GM21529 (cell line): ENCODE data around the gene EMD.
"Not testable (repeated sequence)": the region's sequence is repeated elsewhere in the genome, so short reads cannot be mapped to it uniquely, and the experiment has no call there.

Experiments used
- ATAC-seq: cut with Tn5 transposase; IDR thresholded peaks from one replicate; pipeline ENCODE4 v1.9.1; 2021; ENCODE audit not compliant: unreplicated experiment

EMD gene

DNA sequence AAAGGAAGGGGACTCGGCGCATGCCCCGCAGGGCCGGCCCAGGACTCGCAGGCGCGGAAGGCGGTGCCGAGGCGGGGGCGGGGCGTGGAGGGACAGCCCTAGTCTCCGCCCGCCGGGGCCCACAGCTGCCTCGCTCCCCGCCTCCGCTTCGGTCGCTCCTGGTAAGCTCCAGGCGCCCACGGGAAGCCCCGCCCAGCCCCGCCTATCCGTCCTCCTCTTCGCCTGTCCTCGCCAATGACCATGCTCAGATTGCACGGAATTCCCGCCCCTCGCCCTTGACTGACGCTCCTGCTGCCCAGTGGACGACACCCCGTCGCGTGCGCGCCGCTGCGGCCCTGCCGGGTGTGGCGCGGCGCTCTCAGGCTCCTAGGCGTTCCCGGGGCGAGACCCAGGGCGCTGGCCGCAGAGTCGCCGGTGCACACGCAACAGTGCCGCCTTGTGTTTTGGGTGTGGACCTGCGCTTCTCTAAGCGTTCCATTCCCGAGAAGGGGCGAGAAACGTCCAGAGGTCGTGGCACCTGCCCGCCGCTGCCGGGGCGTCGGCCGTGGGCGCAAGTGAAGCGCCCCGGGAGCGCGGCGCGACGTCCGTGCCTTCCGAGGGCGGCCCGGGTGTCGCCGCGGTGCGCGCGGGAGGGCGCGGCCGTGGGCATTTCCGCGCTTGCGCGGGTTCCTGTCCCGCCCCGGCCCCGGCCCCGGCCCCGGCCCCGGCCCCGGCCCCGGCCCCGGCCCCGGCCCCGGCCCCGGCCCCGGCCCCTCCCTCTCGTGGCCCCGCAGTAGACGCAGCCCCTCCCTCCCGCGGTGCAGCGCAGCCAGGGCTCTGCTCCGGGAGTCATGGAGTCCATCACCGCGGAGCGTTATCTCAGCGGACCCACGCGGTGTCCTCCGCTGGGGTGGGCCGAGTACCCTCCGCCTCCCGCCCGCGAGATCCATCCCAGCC is 11.0 kb downstream of the EMD start:
- peak; percentile 75 for ATAC-seq

GRCh38 chrX:154396363-154396762 is 17.3 kb downstream of the EMD start:
- ATAC-seq, result not testable (repeated sequence)

- peak; percentile 53 for ATAC-seq
These were observed 18.1 kb downstream of the EMD start for GRCh38 chrX:154396973-154397887.

DNA sequence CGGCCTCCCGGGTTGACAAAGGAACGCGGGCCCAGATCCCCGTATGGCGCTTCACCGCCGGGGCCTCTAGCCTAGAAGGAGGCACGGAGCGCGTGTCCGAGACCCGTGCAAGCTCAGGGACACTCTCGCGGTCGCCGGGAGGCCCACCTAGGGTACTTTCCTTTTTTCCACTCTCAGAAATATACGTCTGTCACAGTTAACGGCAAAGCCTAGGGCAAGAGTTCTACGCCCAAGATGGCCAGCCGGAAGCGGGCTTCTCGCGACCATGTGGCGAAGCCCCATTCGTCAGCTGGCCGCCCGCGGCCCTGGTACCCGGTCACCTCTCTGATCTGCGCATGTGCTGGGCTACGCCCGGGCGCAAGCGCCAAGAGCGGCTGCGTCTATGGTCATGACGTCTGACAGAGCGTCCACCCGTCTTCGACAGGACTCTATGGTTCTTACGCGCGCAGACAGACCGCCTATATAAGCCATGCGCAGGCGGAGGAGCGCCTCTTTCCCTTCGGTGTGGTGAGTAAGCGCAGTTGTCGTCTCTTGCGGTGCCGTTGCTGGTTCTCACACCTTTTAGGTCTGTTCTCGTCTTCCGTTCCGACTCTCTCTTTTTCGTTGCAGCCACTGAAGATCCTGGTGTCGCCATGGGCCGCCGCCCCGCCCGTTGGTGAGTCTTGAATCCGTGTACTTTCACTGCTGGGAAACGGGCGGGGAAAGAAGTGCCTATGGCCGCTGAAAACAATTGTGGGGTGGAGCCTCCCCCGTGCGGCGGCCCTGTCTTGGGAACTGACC is 19.0 kb downstream of the EMD start, which contains the start of gene RPL10:
Gene RPL10, plus strand, starts transcription at position 490 of the 780 bp plus-strand sequence. Its CDS starts 143 bp downstream, at position 633.
- peak; percentile 77 for ATAC-seq

DNA sequence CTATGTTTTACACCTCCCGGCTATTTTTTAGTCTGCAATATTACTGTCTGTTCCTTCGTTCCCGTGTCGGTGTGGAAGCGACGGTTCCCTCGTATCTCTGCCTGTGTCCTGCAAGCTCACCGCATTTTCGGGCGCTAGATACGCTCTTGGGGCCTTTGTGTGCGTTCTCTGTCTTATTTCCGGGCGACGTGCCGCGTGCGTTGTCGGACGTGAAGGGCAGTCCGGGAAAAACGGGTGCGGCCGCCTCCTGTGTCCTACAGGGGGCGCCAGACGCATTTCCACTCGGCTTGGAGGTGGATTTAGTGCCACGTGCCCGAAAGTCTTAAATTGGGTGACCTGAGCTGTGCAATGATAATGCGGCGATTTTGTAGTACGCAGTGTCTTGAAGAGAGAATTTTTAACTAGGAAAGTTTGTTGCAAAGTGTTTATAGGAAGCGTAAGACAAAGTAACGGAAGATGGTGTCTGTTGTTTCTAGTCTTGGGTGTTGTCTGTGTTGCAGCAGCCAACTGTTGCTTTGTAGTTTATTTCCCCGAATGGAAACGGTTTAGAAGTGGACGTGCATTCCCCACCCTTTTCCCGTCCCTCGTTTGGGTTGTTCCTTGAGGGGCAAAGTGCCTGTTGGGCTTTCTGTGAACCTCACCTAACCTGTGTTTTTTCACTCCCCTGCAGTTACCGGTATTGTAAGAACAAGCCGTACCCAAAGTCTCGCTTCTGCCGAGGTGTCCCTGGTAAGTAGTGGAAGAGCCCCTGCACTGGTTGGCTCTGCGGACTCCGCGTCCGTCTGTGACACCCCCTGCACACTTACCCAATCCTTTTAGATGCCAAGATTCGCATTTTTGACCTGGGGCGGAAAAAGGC is 19.8 kb downstream of the EMD start:
- ATAC-seq, result peak; percentile 30

DNA sequence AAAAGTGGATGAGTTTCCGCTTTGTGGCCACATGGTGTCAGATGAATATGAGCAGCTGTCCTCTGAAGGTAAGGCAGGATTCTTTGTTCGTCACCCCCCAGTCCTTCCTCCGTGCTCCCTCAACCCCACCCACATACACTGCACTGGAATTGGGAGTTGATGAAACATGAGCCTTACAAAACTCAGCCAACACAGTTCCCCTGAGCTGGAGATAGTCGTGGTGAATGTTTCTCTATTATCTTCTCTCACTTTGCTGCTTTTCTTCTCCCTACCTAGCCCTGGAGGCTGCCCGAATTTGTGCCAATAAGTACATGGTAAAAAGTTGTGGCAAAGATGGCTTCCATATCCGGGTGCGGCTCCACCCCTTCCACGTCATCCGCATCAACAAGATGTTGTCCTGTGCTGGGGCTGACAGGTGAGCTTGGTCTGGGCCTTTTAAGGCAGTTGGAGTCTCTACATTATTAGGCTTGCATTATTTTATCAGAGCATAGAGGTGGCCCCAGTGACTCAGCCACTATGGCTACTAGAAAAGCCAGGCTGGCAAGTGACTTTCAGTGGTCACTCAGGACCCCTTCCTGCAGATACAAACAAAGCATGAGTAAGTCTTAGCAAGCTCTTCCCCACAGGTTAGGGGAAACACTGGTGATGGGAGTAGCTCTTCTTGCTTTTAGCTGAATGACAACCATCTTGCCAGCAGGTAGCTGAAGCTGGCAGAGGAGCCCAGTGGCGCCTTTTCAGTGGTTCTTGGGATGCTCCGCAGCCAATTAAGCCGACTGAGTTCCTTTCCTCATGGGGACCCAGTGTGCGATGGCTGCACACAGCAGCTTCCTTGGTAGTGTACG is 20.7 kb downstream of the EMD start:
- no peak for ATAC-seq

DNA sequence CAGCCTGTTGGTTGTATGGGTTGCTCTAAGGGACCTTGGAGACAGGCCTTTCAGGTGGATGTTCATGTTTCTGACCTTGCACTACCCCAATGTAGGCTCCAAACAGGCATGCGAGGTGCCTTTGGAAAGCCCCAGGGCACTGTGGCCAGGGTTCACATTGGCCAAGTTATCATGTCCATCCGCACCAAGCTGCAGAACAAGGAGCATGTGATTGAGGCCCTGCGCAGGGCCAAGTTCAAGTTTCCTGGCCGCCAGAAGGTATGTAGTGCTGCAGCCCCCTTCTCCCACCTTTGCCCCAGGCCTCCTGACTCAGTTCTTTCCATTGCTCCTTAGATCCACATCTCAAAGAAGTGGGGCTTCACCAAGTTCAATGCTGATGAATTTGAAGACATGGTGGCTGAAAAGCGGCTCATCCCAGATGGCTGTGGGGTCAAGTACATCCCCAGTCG is 21.3 kb downstream of the EMD start:
- not testable (repeated sequence) for ATAC-seq

- no peak for ATAC-seq
These were observed 22.1 kb downstream of the EMD start for GRCh38 chrX:154401045-154401799.

DNA sequence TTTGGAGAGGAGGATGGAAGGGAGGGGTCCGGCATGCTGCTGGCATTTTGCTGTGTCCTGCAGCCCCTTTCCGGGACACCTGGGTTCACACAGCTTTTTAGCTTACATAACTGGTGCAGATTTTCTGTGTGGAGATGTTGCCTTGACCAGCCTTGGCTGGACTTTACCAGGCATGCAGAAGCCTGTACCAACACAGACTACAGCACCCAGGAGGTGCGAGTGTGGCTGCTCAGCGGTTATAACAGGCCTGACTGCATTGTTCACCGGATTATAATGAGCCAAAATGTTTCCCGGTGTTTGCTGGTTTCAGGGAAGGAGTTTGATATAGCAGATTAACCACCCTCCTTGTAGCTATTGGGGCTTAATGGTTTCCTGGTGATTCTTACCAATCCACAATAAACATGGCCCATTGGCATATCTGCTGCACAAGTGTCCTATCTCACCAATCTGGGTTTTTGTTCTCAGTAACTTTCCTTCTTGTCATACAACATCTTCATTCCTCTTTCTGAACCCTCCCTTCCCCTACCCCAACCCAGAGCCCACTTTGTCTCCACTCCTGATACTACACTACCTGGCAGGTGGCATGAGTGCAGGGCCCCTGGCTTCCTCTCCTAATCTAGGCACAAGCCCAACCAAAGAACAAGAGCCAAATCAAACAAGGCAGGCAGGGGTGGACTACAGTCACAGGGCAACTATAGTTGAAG is 23.0 kb downstream of the EMD start:
- ATAC-seq, result no peak

GRCh38 chrX:154402622-154403127 is 23.6 kb downstream of the EMD start:
- ATAC-seq, result no peak

DNA sequence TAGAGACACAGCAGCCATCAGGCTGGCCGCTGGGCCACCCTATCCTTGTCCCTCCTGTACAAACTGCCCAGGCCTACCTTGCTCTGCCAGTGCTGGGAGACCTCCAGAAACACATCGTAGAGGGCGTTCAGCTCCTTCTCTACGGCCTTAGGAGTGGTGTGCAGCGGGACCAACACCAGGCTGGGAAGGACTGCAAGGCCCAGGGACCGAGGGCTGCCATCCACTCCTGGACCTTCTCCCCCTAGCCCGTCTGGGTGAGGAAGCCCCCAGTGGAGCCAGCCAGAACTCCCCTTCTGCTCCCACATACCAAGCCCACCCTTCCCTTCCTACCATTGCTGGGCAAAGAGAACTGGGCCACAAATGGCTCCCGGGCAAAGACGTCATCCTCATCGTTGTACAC is 24.1 kb downstream of the EMD start:
- ATAC-seq, result no peak

DNA sequence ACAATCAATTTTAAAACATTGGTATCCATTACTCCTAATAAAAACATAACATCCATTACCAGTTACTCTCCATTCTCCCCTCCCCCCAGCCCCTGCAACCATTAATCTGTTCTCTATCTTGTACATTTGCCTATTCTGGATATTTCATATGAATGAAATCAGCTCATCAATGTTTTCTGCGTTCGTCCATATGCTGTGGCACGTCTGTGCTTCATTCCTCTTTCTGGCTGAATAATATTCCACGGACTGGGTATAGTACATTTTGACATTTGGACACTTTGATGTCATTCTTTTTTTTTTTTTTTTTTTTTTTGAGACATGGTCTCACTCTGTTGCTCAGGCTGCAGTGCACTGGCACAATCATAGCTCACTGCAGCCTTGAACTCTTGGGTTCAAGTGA is 24.8 kb downstream of the EMD start:
- no peak for ATAC-seq

DNA sequence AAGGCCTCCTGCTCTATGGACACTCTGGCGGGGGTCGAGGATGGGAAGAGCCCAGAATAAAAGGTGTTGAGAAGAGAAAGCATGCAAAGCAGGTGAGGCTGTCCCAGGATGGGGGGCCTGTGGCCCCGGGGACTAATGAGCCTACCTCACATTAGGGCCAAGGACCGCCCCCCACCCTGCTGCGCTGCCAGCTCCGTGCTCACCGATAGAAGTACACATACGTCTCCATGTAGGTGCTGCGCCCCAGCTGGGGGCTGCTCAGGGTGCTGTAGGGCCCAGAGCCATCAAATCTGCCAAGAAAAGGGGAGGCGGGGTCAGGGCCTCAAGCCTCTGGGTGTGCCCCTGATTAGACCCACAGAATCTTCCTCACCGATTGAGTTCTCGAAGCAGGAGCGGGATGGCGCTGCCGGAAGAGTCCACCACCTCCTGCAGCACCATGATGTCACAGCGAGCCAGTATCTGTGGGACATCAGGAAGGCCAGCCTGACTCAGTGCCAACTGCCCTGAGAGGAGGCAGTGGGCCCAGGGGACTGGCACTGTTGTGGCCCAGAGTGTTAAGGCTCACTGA is 25.6 kb downstream of the EMD start:
- ATAC-seq, result no peak

- no peak for ATAC-seq
These were observed 29.6 kb downstream of the EMD start for GRCh38 chrX:154408659-154409221.

GRCh38 chrX:154409222-154409871 is 30.3 kb downstream of the EMD start, which contains the start of gene DNASE1L1:
TSS of gene DNASE1L1 (minus strand) at chrX:154409254. CDS start at chrX:154405568, 3,686 bp downstream.
- ATAC-seq, result no peak

GRCh38 chrX:154411981-154412340 is 32.9 kb downstream of the EMD start:
- ATAC-seq, result peak; percentile 52
